ENCODE data around the gene DYRK3. TPM values are rescaled to one million over a fixed set of nuclear protein-coding genes. Genes with fewer than 3 reads are reported as not detected.

The DYRK3 gene
- total RNA-seq, 6 experiments from 2014 or later, result 24.2 to 27.4 (median 26.9) TPM

Other genes with a start within 250 kb of the DYRK3 start
- gene IKBKE, start 165.1 kb upstream of the DYRK3 start, total RNA-seq (2021; fragmentation: NEBNext Ultra II Directional; extraction: Animal tissue kit (Norgen Biotek cat#: 25700)), result 10 to 100 TPM; 15.1 to 19.6 (median 17.1) TPM
- gene RASSF5, start 128.0 kb upstream of the DYRK3 start, total RNA-seq (2021; fragmentation: NEBNext Ultra II Directional; extraction: Animal tissue kit (Norgen Biotek cat#: 25700)), result 1 to 10 TPM in 2 of 6 experiments, under 1 TPM in 4; 0.52 to 1.1 (median 0.82) TPM
- gene EIF2D, start 23.1 kb upstream of the DYRK3 start, total RNA-seq (2021; fragmentation: NEBNext Ultra II Directional; extraction: Animal tissue kit (Norgen Biotek cat#: 25700)), result 10 to 100 TPM; 38.9 to 48.3 (median 43.2) TPM
- gene MAPKAPK2, start 49.4 kb downstream of the DYRK3 start, total RNA-seq (2021; fragmentation: NEBNext Ultra II Directional; extraction: Animal tissue kit (Norgen Biotek cat#: 25700)), result 10 to 100 TPM; 80.0 to 89.1 (median 86.0) TPM
- gene IL19, start 135.2 kb downstream of the DYRK3 start, total RNA-seq (2021; fragmentation: NEBNext Ultra II Directional; extraction: Animal tissue kit (Norgen Biotek cat#: 25700)), result not detected
- not detected for gene IL10, start 137.0 kb downstream of the DYRK3 start, total RNA-seq (2021; fragmentation: NEBNext Ultra II Directional; extraction: Animal tissue kit (Norgen Biotek cat#: 25700))
- not detected for gene IL20, start 230.1 kb downstream of the DYRK3 start, total RNA-seq (2021; fragmentation: NEBNext Ultra II Directional; extraction: Animal tissue kit (Norgen Biotek cat#: 25700))